PFSK-1 (cell line): ENCODE results near the gene HOXB7.

Experiments used
- FOXP2 ChIP-seq: optimal IDR thresholded peaks from 2 replicates; pipeline ENCODE3; 2011; ENCODE audit warnings: borderline replicate concordance, control low read depth, inconsistent platforms; ENCODE audit not compliant: insufficient read depth; ENCODE audit errors: extremely low read length, extremely low read depth
- POLR2AphosphoS5 ChIP-seq: IDR thresholded peaks from 2 replicates; pipeline ENCODE4 v1.6.1; 2012; ENCODE audit warnings: low read depth, mild to moderate bottlenecking, control low read depth, low read length, moderate library complexity
- SIN3A ChIP-seq: IDR thresholded peaks from 2 replicates; pipeline ENCODE4 v1.6.1; 2012; ENCODE audit warnings: mild to moderate bottlenecking, low read length, moderate library complexity, borderline replicate concordance; ENCODE audit not compliant: insufficient read depth
- TAF1 ChIP-seq: IDR thresholded peaks from 2 replicates; pipeline ENCODE4 v1.6.1; 2012; ENCODE audit warnings: low read length, control low read depth, borderline replicate concordance; ENCODE audit not compliant: insufficient read depth
- TF ChIP-seq, protein P1 (sequence below), 2 experiments: IDR thresholded peaks; 2 replicates each; pipeline versions ENCODE4 v1.6.1 to v1.8.0; 2011 to 2012; ENCODE audit warnings: low read depth in 2 of 2, low read length in 2 of 2, control low read depth in 1 of 2, inconsistent platforms in 1 of 2, mild to moderate bottlenecking in 1 of 2, moderate library complexity in 1 of 2; ENCODE audit not compliant: insufficient read depth in 1 of 2

DNA sequence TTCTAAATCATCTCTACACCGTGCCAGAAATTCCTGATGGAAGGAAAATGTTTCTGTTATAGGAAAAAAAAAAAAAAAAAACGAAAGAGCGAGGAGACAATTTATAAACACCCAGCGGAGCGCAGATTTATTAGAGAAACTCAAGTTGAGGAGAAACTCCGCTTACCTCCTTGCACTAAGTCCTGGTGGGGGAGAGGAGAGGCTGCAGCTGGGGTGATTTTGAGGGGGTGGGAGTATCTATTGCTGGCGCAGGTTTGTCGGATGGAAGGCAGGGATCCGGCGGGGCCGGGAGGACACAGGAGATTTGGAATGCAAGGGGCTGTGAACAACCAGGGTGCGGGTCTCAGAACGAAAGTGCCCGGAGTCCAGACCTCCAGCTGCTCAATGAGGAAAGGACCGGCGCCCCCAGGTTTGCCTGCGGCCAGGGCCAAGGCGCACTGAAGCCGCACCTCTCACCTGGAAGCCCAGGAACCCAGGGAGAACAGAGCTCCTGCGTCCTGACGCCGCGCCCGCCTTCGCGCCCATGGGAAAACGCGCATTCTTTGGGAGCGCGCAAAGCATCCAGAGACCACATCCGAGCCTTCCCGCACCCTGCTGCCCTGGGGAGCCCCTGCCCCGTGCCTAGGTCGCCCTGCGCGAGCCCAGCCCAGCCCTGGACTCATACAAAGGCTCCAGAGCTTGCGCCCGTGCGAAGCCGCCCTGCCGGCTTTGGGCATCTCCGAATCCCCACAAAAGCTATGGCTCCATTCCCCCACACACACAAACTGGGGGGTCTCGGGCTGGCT lies 6.8 kb upstream of the HOXB7 start:
- TF ChIP-seq, protein P1, sequence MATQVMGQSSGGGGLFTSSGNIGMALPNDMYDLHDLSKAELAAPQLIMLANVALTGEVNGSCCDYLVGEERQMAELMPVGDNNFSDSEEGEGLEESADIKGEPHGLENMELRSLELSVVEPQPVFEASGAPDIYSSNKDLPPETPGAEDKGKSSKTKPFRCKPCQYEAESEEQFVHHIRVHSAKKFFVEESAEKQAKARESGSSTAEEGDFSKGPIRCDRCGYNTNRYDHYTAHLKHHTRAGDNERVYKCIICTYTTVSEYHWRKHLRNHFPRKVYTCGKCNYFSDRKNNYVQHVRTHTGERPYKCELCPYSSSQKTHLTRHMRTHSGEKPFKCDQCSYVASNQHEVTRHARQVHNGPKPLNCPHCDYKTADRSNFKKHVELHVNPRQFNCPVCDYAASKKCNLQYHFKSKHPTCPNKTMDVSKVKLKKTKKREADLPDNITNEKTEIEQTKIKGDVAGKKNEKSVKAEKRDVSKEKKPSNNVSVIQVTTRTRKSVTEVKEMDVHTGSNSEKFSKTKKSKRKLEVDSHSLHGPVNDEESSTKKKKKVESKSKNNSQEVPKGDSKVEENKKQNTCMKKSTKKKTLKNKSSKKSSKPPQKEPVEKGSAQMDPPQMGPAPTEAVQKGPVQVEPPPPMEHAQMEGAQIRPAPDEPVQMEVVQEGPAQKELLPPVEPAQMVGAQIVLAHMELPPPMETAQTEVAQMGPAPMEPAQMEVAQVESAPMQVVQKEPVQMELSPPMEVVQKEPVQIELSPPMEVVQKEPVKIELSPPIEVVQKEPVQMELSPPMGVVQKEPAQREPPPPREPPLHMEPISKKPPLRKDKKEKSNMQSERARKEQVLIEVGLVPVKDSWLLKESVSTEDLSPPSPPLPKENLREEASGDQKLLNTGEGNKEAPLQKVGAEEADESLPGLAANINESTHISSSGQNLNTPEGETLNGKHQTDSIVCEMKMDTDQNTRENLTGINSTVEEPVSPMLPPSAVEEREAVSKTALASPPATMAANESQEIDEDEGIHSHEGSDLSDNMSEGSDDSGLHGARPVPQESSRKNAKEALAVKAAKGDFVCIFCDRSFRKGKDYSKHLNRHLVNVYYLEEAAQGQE (IDR thresholded peaks at IDR 0.05; ENCODE audit: insufficient read depth in 1 of 2, low read depth in 2 of 2, low read length in 2 of 2): no peak
- TF ChIP-seq POLR2AphosphoS5 (no peak), TAF1 (no peak), FOXP2 (no peak), SIN3A (no peak)
